Measurements from ENCODE around the gene BANF1. TPM values are rescaled to one million over a fixed set of nuclear protein-coding genes. Genes with fewer than 3 reads are reported as not detected.
A peak's percentile ranks its signal among the peaks of the same experiment; 100 is the strongest.

BANF1 gene
- polyA plus RNA-seq, 1 donor (not counting 4 experiments of a cell fraction or from before 2014, with no cell fraction given) = 154 TPM

GRCh38 chr11:66044757-66045156 lies 42.5 kb downstream of the BANF1 start:
- Histone ChIP-seq H3K9ac (ENCODE audit: control insufficient read depth, extremely low read depth, insufficient read depth, low read length) (no peak overlapping the region), H3K9me3 (ENCODE audit: control insufficient read depth, low read depth, low read length) (no peaks in the 10 kb centered on the region), H4K20me1 (ENCODE audit: control insufficient read depth, extremely low read depth, insufficient read depth, low read length) (no peaks in the 10 kb centered on the region), H3K4me2 (ENCODE audit: control insufficient read depth, extremely low read depth, insufficient read depth, low read depth, low read length) (no peak overlapping the region), H3K27ac (ENCODE audit: control insufficient read depth, insufficient read depth, low read length) (no peak overlapping the region), H3K9me1 (ENCODE audit: control insufficient read depth, extremely low read depth, insufficient read depth, low read length) (no peaks in the 10 kb centered on the region), H2AFZ (ENCODE audit: control insufficient read depth, low read length) (no peak overlapping the region), H3K27me3 (ENCODE audit: control insufficient read depth, extremely low read depth, insufficient read depth, low read length) (peaks cover 11% of the 10 kb centered on the region), H3K36me3 (ENCODE audit: control insufficient read depth in 2 of 2, extremely low read depth in 1 of 2, insufficient read depth in 2 of 2, low read length in 2 of 2) (no peaks in the 10 kb centered on the region), H3K4me1 (ENCODE audit: control insufficient read depth, extremely low read depth, insufficient read depth, low read length) (no peaks in the 10 kb centered on the region), H3K4me3 (ENCODE audit: control insufficient read depth in 2 of 3, extremely low read depth in 1 of 3, insufficient read depth in 2 of 3, low read depth in 1 of 3, low read length in 3 of 3) (no peak overlapping the region), H3K79me2 (ENCODE audit: control insufficient read depth, insufficient read depth, low read length) (no peaks in the 10 kb centered on the region)
- FAIRE-seq (no peak), DNase-seq (ENCODE audit: low read depth, low spot score) (no peak)
- TF ChIP-seq, protein P1, sequence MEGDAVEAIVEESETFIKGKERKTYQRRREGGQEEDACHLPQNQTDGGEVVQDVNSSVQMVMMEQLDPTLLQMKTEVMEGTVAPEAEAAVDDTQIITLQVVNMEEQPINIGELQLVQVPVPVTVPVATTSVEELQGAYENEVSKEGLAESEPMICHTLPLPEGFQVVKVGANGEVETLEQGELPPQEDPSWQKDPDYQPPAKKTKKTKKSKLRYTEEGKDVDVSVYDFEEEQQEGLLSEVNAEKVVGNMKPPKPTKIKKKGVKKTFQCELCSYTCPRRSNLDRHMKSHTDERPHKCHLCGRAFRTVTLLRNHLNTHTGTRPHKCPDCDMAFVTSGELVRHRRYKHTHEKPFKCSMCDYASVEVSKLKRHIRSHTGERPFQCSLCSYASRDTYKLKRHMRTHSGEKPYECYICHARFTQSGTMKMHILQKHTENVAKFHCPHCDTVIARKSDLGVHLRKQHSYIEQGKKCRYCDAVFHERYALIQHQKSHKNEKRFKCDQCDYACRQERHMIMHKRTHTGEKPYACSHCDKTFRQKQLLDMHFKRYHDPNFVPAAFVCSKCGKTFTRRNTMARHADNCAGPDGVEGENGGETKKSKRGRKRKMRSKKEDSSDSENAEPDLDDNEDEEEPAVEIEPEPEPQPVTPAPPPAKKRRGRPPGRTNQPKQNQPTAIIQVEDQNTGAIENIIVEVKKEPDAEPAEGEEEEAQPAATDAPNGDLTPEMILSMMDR (optimal IDR thresholded peaks at IDR 0.05 in 1 of 3, IDR thresholded peaks at IDR 0.05 in 1 of 3, conservative IDR thresholded peaks at IDR 0.05 in 1 of 3; ENCODE audit: extremely low read depth in 1 of 3, insufficient read depth in 2 of 3, low read length in 3 of 3) = no peak
- no peak for TF ChIP-seq EZH2 (IDR thresholded peaks at IDR 0.05; ENCODE audit: low read length)
- dilution Hi-C loops (cut with MboI; ENCODE audit: extremely low pct_ligation_motif_present, low sequenced_read_pairs) = no loop called here

- TF ChIP-seq, protein P1 (optimal IDR thresholded peaks at IDR 0.05 in 1 of 3, IDR thresholded peaks at IDR 0.05 in 1 of 3, conservative IDR thresholded peaks at IDR 0.05 in 1 of 3; ENCODE audit: extremely low read depth in 1 of 3, insufficient read depth in 2 of 3, low read length in 3 of 3) = peak; percentile 89 to 98 (median 90)
- no peak for TF ChIP-seq EZH2 (IDR thresholded peaks at IDR 0.05; ENCODE audit: low read length)
- Histone ChIP-seq H3K9me3 (ENCODE audit: control insufficient read depth, low read depth, low read length) (no peaks in the 10 kb centered on the region), H3K4me2 (ENCODE audit: control insufficient read depth, extremely low read depth, insufficient read depth, low read depth, low read length) (no peak overlapping the region), H2AFZ (ENCODE audit: control insufficient read depth, low read length) (no peak overlapping the region), H3K9me1 (ENCODE audit: control insufficient read depth, extremely low read depth, insufficient read depth, low read length) (no peaks in the 10 kb centered on the region), H3K27ac (ENCODE audit: control insufficient read depth, insufficient read depth, low read length) (no peak overlapping the region), H3K27me3 (ENCODE audit: control insufficient read depth, extremely low read depth, insufficient read depth, low read length) (peaks cover 11% of the 10 kb centered on the region), H3K79me2 (ENCODE audit: control insufficient read depth, insufficient read depth, low read length) (no peaks in the 10 kb centered on the region), H4K20me1 (ENCODE audit: control insufficient read depth, extremely low read depth, insufficient read depth, low read length) (no peaks in the 10 kb centered on the region), H3K4me3 (ENCODE audit: control insufficient read depth in 2 of 3, extremely low read depth in 1 of 3, insufficient read depth in 2 of 3, low read depth in 1 of 3, low read length in 3 of 3) (no peak overlapping the region), H3K36me3 (ENCODE audit: control insufficient read depth in 2 of 2, extremely low read depth in 1 of 2, insufficient read depth in 2 of 2, low read length in 2 of 2) (no peaks in the 10 kb centered on the region), H3K4me1 (ENCODE audit: control insufficient read depth, extremely low read depth, insufficient read depth, low read length) (no peaks in the 10 kb centered on the region), H3K9ac (ENCODE audit: control insufficient read depth, extremely low read depth, insufficient read depth, low read length) (no peak overlapping the region)
- FAIRE-seq (peak; percentile 60), DNase-seq (ENCODE audit: low read depth, low spot score) (no peak)
- dilution Hi-C loops (cut with MboI; ENCODE audit: extremely low pct_ligation_motif_present, low sequenced_read_pairs) = no loop called here
These were observed 42.9 kb downstream of the BANF1 start for GRCh38 chr11:66045177-66045639.

Data from keratinocyte (primary cell).